ENCODE data around the gene SS18L1. TPM values are rescaled to one million over a fixed set of nuclear protein-coding genes. Genes with fewer than 3 reads are reported as not detected.

SS18L1 gene
- total and polyA plus RNA-seq, 3 donors from 2014 or later, result 16.2 to 69.5 (median 54.6) TPM

DNA sequence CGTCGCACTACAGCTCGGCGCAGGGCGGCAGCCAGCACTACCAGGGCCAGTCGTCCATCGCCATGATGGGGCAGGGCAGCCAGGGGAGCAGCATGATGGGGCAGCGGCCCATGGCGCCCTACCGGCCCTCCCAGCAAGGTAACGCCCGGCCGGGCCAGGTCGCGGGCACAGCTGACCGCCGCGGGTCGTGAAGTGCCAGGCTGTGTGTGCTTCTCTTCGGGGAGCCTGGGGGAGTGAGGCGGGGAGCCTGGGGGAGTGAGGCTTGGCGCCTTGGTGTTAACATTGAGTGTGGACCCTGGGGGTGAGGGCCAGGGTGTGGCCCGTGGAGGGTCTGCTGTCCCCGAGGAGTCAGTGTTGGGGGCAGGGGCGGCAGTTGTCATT lies 19.9 kb downstream of the SS18L1 start:
- intact Hi-C loops (cut with DNase I; ENCODE audit: low total_unique reads), result no loop called here
- WGBS, 2 donors, result 94% methylated on average over 6 to 21 of the region's 25 CpGs
- H3K4me3 ChIP-seq, result no peak overlapping the region
- TF ChIP-seq CTCF (IDR thresholded peaks at IDR 0.05), result no peak
- no peak for TF ChIP-seq POLR2A (IDR thresholded peaks at IDR 0.05)
- DNase-seq, result no peak
- no peak overlapping the region for H3K27ac ChIP-seq
- H3K4me1 ChIP-seq, result no peaks in the 10 kb centered on the region
- H3K36me3 ChIP-seq (ENCODE audit: low read depth, missing control alignments), result no peaks in the 10 kb centered on the region
- no peaks in the 10 kb centered on the region for H3K9me3 ChIP-seq
- no peaks in the 10 kb centered on the region for H3K27me3 ChIP-seq

- Histone ChIP-seq H3K9me3 (no peaks in the 10 kb centered on the region), H3K27ac (no peak overlapping the region), H3K27me3 (no peaks in the 10 kb centered on the region), H3K4me3 (no peak overlapping the region), H3K4me1 (no peaks in the 10 kb centered on the region), H3K36me3 (ENCODE audit: low read depth, missing control alignments) (no peaks in the 10 kb centered on the region)
- intact Hi-C loops (cut with DNase I; ENCODE audit: low total_unique reads), result no loop called here
- no peak for TF ChIP-seq POLR2A (IDR thresholded peaks at IDR 0.05)
- no peak for TF ChIP-seq CTCF (IDR thresholded peaks at IDR 0.05)
- no peak for DNase-seq
- 90 to 93% methylated on average over 24 to 29 of the region's 29 CpGs for WGBS, 2 donors
These were observed 20.6 kb downstream of the SS18L1 start for GRCh38 chr20:62163986-62164762.

DNA sequence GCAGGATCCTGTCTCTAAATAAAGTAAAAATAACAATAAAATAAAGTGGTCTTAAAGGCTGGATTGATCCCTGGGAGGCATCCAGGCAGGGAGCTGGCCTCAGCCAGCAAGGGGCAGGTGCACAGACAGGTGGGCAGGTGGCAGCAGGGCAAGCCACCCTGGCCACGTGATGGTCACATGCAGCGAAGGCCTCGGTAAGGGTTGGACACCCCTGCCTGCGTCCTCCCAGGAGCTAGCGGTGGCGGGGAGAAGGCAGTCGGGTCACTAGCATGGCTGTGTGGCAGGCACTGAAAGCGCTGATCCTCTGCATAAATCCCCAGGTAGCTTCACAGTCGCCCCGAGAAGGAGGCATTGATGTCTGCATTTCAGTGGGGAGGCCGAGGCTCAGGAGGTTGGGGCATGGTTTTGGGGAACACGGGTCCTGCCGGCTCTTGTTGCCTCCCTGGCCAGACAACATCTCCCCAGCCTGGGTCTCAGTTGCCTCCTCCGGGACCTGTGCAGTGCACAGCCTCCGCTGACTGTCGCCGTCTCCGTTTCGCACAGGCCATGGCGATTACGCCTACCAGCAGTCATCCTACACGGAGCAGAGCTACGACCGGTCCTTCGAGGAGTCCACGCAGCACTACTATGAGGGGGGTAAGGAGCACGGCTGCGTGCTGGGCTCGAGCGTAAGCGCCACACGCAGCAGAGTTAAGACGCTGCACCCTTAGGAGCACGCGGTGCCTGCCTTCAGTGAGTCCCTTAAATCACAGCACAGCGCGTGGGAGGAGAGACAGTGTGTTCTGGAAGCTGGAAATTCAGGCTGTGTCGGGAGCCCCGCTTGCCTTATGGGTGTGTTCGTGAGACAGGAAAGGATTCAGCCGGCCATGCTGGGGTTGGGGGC lies 21.6 kb downstream of the SS18L1 start:
- intact Hi-C loops (cut with DNase I; ENCODE audit: low total_unique reads), result no loop called here
- no peaks in the 10 kb centered on the region for H3K36me3 ChIP-seq (ENCODE audit: low read depth, missing control alignments)
- no peak overlapping the region for H3K4me3 ChIP-seq
- 90 to 93% methylated on average over 36 to 41 of the region's 41 CpGs for WGBS, 2 donors
- H3K4me1 ChIP-seq, result no peaks in the 10 kb centered on the region
- DNase-seq, result no peak
- no peaks in the 10 kb centered on the region for H3K9me3 ChIP-seq
- no peaks in the 10 kb centered on the region for H3K27me3 ChIP-seq
- TF ChIP-seq POLR2A (IDR thresholded peaks at IDR 0.05) (no peak), CTCF (IDR thresholded peaks at IDR 0.05) (no peak)
- H3K27ac ChIP-seq, result no peak overlapping the region

DNA sequence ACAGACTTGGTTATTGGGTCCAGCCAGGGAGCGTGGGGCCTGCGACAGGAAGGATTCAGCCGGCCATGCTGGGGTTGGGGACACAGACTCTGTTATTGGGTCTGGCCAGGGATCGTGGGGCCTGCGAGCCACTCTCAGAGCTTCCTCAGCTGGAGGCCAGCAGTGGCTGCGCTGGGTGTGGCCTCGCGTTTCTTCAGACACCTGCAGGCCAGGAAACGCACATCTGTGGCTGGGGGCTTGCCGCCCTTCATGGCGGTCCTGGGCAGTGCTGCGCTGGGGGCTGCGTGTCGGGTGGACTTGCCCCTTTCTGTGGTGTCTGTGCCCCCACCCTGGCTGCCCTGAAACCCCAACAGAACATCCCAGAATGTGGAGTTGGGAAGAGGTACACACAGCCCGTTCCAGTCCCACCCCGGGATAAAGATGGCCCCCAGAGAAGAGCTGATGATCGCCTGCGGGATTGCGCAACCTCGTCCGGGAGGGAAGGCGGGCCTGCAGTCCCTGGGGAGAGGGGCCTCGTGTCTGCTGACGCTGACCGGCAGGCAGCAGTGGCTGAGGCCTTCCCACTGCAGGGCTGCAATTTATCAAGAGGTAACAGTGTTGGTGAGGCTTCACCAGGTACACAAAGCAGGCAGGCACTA lies 22.3 kb downstream of the SS18L1 start:
- no peak overlapping the region for H3K27ac ChIP-seq
- no peaks in the 10 kb centered on the region for H3K36me3 ChIP-seq (ENCODE audit: low read depth, missing control alignments)
- H3K4me3 ChIP-seq, result no peak overlapping the region
- intact Hi-C loops (cut with DNase I; ENCODE audit: low total_unique reads), result no loop called here
- DNase-seq, result no peak
- no peaks in the 10 kb centered on the region for H3K27me3 ChIP-seq
- TF ChIP-seq CTCF (IDR thresholded peaks at IDR 0.05), result no peak
- TF ChIP-seq POLR2A (IDR thresholded peaks at IDR 0.05), result no peak
- H3K4me1 ChIP-seq, result no peaks in the 10 kb centered on the region
- no peaks in the 10 kb centered on the region for H3K9me3 ChIP-seq
- 88 to 92% methylated on average over 7 to 25 of the region's 25 CpGs for WGBS, 2 donors

Data from testis (tissue), 3 donors.